Liver (tissue), 9 donors: ENCODE data around the gene SEMA6B. TPM values are rescaled to one million over a fixed set of nuclear protein-coding genes. Genes with fewer than 3 reads are reported as not detected.
A peak's percentile ranks its signal among the peaks of the same experiment; 100 is the strongest.

Source experiments
- DNase-seq: peaks from one replicate; pipeline ENCODE4 v3.0.0-alpha.2; 2017; ENCODE audit warnings: low spot score
- H3K27ac ChIP-seq, 2 donors: one replicate each; pipeline ENCODE4 v1.7.0; 2013; ENCODE audit warnings: inconsistent platforms in 2 of 2, low read length in 2 of 2, control low read depth in 1 of 2, low read depth in 1 of 2, mild to moderate bottlenecking in 1 of 2
- H3K27me3 ChIP-seq, 4 donors: one replicate each; pipeline versions ENCODE4 v1.6.1 to v1.7.0; 2013; ENCODE audit warnings: low read length in 3 of 4, inconsistent platforms in 1 of 4, mild to moderate bottlenecking in 1 of 4, moderate library complexity in 1 of 4; ENCODE audit not compliant: control insufficient read depth in 4 of 4, insufficient read depth in 4 of 4
- H3K36me3 ChIP-seq, 4 donors: one replicate each; pipeline versions ENCODE4 v1.6.1 to v1.7.0; 2013; ENCODE audit warnings: low read length in 3 of 4, mild to moderate bottlenecking in 3 of 4, low read depth in 1 of 4, moderate library complexity in 1 of 4; ENCODE audit not compliant: control insufficient read depth in 4 of 4, insufficient read depth in 3 of 4
- H3K4me1 ChIP-seq, 4 donors: one replicate each; pipeline versions ENCODE4 v1.6.1 to v1.7.0; 2013; ENCODE audit warnings: low read length in 3 of 4, mild to moderate bottlenecking in 3 of 4, moderate library complexity in 1 of 4; ENCODE audit not compliant: control insufficient read depth in 4 of 4, insufficient read depth in 4 of 4
- H3K4me3 ChIP-seq, 3 donors: one replicate each; pipeline versions ENCODE4 v1.6.1 to v1.7.0; 2013; ENCODE audit warnings: low read length in 3 of 3, control low read depth in 1 of 3, low read depth in 1 of 3, mild to moderate bottlenecking in 1 of 3
- H3K9ac ChIP-seq, 2 donors: one replicate each; pipeline ENCODE4 v1.7.0; 2013; ENCODE audit warnings: low read length in 2 of 2, mild to moderate bottlenecking in 2 of 2, moderate library complexity in 2 of 2, control low read depth in 1 of 2, low read depth in 1 of 2
- H3K9me3 ChIP-seq, 4 donors: one replicate each; pipeline versions ENCODE4 v1.6.1 to v1.7.0; 2013; ENCODE audit warnings: low read length in 3 of 4; ENCODE audit not compliant: control insufficient read depth in 4 of 4
- EGR1 ChIP-seq, 2 donors: IDR thresholded peaks; 2 replicates each; pipeline ENCODE4 v1.6.1; 2016 to 2018; ENCODE audit warnings: antibody characterized with exemption in 2 of 2, low read depth in 2 of 2
- FOXA1 ChIP-seq: IDR thresholded peaks from 2 replicates; pipeline ENCODE4 v1.6.1; 2016; ENCODE audit warnings: antibody characterized with exemption
- FOXA2 ChIP-seq: IDR thresholded peaks from 2 replicates; pipeline ENCODE4 v1.6.1; 2016; ENCODE audit warnings: antibody characterized with exemption
- HNF4A ChIP-seq, 2 donors: conservative IDR thresholded peaks; 2 replicates each; pipeline ENCODE4 v1.6.1; 2016; ENCODE audit warnings: antibody characterized with exemption in 2 of 2, mild to moderate bottlenecking in 2 of 2
- HNF4G ChIP-seq: IDR thresholded peaks from 2 replicates; pipeline ENCODE4 v1.6.1; 2016; ENCODE audit warnings: antibody characterized with exemption
- JUND ChIP-seq, 2 donors: IDR thresholded peaks; 2 replicates each; pipeline ENCODE4 v1.6.1; 2016; ENCODE audit warnings: antibody characterized with exemption in 2 of 2
- NR2F2 ChIP-seq: IDR thresholded peaks from 2 replicates; pipeline ENCODE4 v1.6.1; 2016; ENCODE audit warnings: antibody characterized with exemption
- RAD21 ChIP-seq, 2 donors: IDR thresholded peaks; 2 replicates each; pipeline ENCODE4 v1.6.1; 2016; ENCODE audit warnings: antibody characterized with exemption in 2 of 2, mild to moderate bottlenecking in 2 of 2
- RXRA ChIP-seq, 2 donors: IDR thresholded peaks; 2 replicates each; pipeline ENCODE4 v1.6.1; 2017 to 2018; ENCODE audit warnings: antibody characterized with exemption in 2 of 2, mild to moderate bottlenecking in 1 of 2
- SP1 ChIP-seq: IDR thresholded peaks from 2 replicates; pipeline ENCODE4 v1.6.1; 2018; ENCODE audit warnings: antibody characterized with exemption, mild to moderate bottlenecking
- TAF1 ChIP-seq: conservative IDR thresholded peaks from 2 replicates; pipeline ENCODE4 v1.6.1; 2016; ENCODE audit warnings: antibody characterized with exemption, mild to moderate bottlenecking
- YY1 ChIP-seq: IDR thresholded peaks from 2 replicates; pipeline ENCODE4 v1.6.1; 2016; ENCODE audit warnings: antibody characterized with exemption, mild to moderate bottlenecking
- WGBS: extraction: QIAGEN DNeasy Blood & Tissue Kit; methylation state at CpG from one replicate; pipeline ENCODE4 v1.1.7; 2013; 5-methylcytosine and 5-hydroxymethylcytosine counted together
- polyA plus RNA-seq, 2 donors: library from polyadenylated mRNA; stranded (reverse) in 1 of 2; unstranded in 1 of 2; fragments of 200-250 nt in 1 of 2; fragments of >200 nt in 1 of 2; fragmentation: Nextera tagmentation in 1 of 2; extraction: Ambion mirVana in 1 of 2; gene quantifications; one replicate each; pipeline versions ENCODE4 v1.2.1 to v1.2.3, GENCODE V29; 2013 to 2015
- total RNA-seq, 2 donors: library from RNA; depleted of rRNA; stranded (reverse); fragments of >200 nt; gene quantifications; one replicate each; pipeline ENCODE4 v1.2.3, GENCODE V29; 2014
- TF ChIP-seq, protein P1 (sequence below): IDR thresholded peaks from 2 replicates; pipeline ENCODE4 v1.6.1; 2016; ENCODE audit warnings: antibody characterized with exemption
- TF ChIP-seq, protein P2 (sequence below): fragments of 150-350 bp; IDR thresholded peaks from 2 replicates; pipeline ENCODE4 v1.5.1; 2017; ENCODE audit warnings: improper control_type of control experiment, low read depth, low read length; ENCODE audit not compliant: missing input control
- TF ChIP-seq, protein P3 (sequence below): IDR thresholded peaks from 2 replicates; pipeline ENCODE4 v1.6.1; 2016; ENCODE audit warnings: antibody characterized with exemption
- TF ChIP-seq, protein P4 (sequence below): IDR thresholded peaks from 2 replicates; pipeline ENCODE4 v1.6.1; 2016; ENCODE audit warnings: antibody characterized with exemption, mild to moderate bottlenecking
- donor health status: healthy.
- donor health status: healthy.
- donor health status: healthy.
- donor health status: healthy.
- donor health status: healthy.

SEMA6B gene
- total and polyA plus RNA-seq, 4 donors, result 0.58 to 3.2 (median 2.9) TPM

DNA sequence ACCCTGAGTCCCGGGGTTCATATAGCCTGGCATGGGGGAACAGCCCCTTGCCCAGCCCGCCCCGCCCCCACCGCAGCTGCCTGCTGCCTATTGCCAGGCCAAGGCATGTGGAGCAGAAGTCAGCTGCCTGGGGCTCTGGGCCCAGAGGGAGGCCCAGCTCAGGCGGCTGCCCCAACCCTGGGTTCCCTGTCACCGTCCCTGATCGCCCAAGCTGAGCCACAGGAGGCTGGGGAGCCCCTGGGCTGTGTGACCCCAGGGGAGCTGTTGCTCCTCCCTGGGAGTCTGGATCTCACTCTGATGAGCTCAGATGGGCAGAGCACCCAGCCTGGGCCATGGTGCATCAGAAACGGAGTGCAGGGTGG is 42.6 kb downstream of the SEMA6B start:
- H3K4me3 ChIP-seq, result no peak overlapping the region
- no peak overlapping the region for H3K9ac ChIP-seq
- H3K9me3 ChIP-seq, result no peaks in the 10 kb centered on the region
- DNase-seq, result no peak
- H3K4me1 ChIP-seq, result peaks cover 13 to 50% (median 44%) of the 10 kb centered on the region in 4 donors
- WGBS, result 58% methylated on average over 8 of the region's 8 CpGs
- no peaks in the 10 kb centered on the region for H3K27me3 ChIP-seq
- peaks cover 7 to 25% (median 15%) of the 10 kb centered on the region in 4 donors for H3K36me3 ChIP-seq
- TF ChIP-seq RXRA (IDR thresholded peaks at IDR 0.05), result no peak
- no peak for TF ChIP-seq FOXA1
- TF ChIP-seq FOXA2, result no peak
- TF ChIP-seq HNF4A (conservative IDR thresholded peaks at IDR 0.05), result no peak
- TF ChIP-seq TAF1, result no peak
- no peak for TF ChIP-seq HNF4G
- TF ChIP-seq YY1, result no peak
- TF ChIP-seq, protein P1, sequence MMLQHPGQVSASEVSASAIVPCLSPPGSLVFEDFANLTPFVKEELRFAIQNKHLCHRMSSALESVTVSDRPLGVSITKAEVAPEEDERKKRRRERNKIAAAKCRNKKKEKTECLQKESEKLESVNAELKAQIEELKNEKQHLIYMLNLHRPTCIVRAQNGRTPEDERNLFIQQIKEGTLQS, result no peak
- no peak for TF ChIP-seq NR2F2
- peak overlapping the region in 1 of 2 donors; percentile 30 for H3K27ac ChIP-seq

DNA sequence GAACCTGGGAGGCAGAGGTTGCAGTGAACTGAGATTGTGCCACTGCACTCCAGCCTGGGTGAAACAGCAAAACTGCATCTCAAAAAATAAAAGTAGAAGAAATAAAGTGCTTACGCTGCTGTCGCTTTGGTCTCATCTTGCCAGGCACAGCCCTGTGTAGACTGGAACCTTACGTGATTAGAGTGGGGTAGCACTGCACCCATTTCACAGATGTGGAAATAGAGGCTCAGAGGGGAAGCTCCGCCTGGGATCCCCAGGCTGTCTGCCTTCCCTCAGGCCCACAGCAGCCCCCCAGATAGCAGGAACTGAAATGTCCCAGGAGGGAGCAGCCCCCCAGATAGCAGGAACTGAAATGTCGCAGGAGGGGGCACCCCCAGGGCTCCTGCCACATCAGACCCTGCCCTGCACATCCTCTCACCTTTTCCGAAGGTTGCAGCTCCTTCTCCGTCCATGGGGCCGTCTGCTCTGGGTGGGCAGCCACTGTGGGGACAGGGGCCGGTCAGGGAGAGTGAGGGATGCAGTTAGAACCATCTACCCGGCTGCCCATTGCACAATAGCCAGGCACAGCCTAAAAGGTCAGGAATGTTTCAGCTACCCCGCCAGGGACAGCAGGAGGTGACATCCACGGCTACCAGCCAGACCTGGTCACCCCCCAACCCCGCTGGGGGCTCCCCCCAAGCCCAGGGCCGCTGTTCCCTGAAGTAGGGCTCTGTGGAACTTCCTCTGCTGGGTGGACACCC is 43.1 kb downstream of the SEMA6B start:
- Histone ChIP-seq H3K4me3 (no peak overlapping the region), H3K4me1 (peaks cover 13 to 44% (median 38%) of the 10 kb centered on the region in 4 donors), H3K9ac (no peak overlapping the region), H3K36me3 (peaks cover 7 to 29% (median 18%) of the 10 kb centered on the region in 4 donors), H3K27me3 (no peaks in the 10 kb centered on the region), H3K27ac (no peak overlapping the region), H3K9me3 (no peaks in the 10 kb centered on the region)
- TF ChIP-seq JUND (IDR thresholded peaks at IDR 0.05) (no peak), EGR1 (IDR thresholded peaks at IDR 0.05; ENCODE audit: low read depth in 2 of 2) (no peak), RAD21 (IDR thresholded peaks at IDR 0.05) (no peak), FOXA2 (no peak)
- 64% methylated on average over 14 of the region's 14 CpGs for WGBS
- no peak for DNase-seq

DNA sequence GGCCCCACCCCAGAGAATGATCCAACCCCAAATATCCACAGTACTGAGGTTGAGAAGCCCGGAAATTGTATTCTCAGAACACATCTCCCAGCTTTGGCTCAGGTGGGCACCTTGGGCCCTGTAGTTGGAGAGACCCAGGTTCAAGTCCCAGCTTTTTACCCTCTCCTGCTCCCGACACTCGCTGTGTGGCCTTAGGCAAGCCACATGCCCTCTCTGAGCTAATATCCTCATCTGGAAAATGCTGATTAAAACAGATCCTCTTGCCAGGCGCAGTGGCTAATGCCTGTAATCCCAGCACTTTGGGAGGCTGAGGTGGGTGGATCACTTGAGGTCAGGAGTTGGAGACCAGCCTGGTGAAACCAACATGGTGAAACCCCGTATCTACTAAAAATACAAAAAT is 43.8 kb downstream of the SEMA6B start:
- H3K36me3 ChIP-seq, result peaks cover 7 to 33% (median 19%) of the 10 kb centered on the region in 4 donors
- no peak overlapping the region for H3K4me3 ChIP-seq
- H3K9me3 ChIP-seq, result no peaks in the 10 kb centered on the region
- H3K4me1 ChIP-seq, result peaks cover 10 to 38% (median 33%) of the 10 kb centered on the region in 4 donors
- no peak for DNase-seq
- no peaks in the 10 kb centered on the region for H3K27me3 ChIP-seq
- H3K9ac ChIP-seq, result no peak overlapping the region
- 95% methylated on average over 5 of the region's 5 CpGs for WGBS
- TF ChIP-seq RAD21 (IDR thresholded peaks at IDR 0.05) (no peak), HNF4G (no peak), YY1 (no peak), NR2F2 (no peak), FOXA2 (no peak), SP1 (no peak), TAF1 (no peak), EGR1 (IDR thresholded peaks at IDR 0.05; ENCODE audit: low read depth in 2 of 2) (no peak), RXRA (IDR thresholded peaks at IDR 0.05) (no peak)
- TF ChIP-seq, protein P2, sequence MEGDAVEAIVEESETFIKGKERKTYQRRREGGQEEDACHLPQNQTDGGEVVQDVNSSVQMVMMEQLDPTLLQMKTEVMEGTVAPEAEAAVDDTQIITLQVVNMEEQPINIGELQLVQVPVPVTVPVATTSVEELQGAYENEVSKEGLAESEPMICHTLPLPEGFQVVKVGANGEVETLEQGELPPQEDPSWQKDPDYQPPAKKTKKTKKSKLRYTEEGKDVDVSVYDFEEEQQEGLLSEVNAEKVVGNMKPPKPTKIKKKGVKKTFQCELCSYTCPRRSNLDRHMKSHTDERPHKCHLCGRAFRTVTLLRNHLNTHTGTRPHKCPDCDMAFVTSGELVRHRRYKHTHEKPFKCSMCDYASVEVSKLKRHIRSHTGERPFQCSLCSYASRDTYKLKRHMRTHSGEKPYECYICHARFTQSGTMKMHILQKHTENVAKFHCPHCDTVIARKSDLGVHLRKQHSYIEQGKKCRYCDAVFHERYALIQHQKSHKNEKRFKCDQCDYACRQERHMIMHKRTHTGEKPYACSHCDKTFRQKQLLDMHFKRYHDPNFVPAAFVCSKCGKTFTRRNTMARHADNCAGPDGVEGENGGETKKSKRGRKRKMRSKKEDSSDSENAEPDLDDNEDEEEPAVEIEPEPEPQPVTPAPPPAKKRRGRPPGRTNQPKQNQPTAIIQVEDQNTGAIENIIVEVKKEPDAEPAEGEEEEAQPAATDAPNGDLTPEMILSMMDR, result no peak
- TF ChIP-seq, protein P3, sequence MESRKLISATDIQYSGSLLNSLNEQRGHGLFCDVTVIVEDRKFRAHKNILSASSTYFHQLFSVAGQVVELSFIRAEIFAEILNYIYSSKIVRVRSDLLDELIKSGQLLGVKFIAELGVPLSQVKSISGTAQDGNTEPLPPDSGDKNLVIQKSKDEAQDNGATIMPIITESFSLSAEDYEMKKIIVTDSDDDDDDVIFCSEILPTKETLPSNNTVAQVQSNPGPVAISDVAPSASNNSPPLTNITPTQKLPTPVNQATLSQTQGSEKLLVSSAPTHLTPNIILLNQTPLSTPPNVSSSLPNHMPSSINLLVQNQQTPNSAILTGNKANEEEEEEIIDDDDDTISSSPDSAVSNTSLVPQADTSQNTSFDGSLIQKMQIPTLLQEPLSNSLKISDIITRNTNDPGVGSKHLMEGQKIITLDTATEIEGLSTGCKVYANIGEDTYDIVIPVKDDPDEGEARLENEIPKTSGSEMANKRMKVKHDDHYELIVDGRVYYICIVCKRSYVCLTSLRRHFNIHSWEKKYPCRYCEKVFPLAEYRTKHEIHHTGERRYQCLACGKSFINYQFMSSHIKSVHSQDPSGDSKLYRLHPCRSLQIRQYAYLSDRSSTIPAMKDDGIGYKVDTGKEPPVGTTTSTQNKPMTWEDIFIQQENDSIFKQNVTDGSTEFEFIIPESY, result no peak
- TF ChIP-seq, protein P1, result no peak
- TF ChIP-seq, protein P4, sequence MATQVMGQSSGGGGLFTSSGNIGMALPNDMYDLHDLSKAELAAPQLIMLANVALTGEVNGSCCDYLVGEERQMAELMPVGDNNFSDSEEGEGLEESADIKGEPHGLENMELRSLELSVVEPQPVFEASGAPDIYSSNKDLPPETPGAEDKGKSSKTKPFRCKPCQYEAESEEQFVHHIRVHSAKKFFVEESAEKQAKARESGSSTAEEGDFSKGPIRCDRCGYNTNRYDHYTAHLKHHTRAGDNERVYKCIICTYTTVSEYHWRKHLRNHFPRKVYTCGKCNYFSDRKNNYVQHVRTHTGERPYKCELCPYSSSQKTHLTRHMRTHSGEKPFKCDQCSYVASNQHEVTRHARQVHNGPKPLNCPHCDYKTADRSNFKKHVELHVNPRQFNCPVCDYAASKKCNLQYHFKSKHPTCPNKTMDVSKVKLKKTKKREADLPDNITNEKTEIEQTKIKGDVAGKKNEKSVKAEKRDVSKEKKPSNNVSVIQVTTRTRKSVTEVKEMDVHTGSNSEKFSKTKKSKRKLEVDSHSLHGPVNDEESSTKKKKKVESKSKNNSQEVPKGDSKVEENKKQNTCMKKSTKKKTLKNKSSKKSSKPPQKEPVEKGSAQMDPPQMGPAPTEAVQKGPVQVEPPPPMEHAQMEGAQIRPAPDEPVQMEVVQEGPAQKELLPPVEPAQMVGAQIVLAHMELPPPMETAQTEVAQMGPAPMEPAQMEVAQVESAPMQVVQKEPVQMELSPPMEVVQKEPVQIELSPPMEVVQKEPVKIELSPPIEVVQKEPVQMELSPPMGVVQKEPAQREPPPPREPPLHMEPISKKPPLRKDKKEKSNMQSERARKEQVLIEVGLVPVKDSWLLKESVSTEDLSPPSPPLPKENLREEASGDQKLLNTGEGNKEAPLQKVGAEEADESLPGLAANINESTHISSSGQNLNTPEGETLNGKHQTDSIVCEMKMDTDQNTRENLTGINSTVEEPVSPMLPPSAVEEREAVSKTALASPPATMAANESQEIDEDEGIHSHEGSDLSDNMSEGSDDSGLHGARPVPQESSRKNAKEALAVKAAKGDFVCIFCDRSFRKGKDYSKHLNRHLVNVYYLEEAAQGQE, result no peak
- H3K27ac ChIP-seq, result no peak overlapping the region
